ENCODE data around the gene CARS1.

DNA sequence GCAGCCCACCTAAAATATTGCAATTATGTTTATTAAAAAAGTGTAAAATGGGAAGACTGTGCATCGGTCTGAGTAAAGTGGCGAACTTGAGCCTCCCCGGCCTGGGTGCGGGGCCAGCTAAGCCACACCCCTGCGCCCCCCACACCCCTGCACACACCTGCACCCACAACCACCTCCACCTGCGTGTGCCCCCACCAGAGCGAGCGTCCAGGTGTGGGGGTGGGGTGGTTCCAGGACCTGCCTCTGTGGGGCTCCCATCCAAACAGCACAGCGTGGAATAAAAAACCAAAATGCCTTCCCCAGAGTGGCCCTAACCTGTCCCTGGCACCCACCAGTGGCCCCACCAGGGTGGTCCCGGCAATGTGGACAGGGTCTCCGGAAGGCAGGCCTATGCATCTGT lies 30.1 kb upstream of the CARS1 start:
- no peak for TF ChIP-seq POLR2A (conservative IDR thresholded peaks at IDR 0.05)
- TF ChIP-seq ZNF124 (CRISPR knock-in tag; IDR thresholded peaks at IDR 0.05), result no peak
- TF ChIP-seq SIN3A (IDR thresholded peaks at IDR 0.05; ENCODE audit: borderline replicate concordance in 2 of 2, control insufficient read depth in 1 of 2, low read depth in 2 of 2, low read length in 2 of 2), result no peak
- TF ChIP-seq RAD21 (CRISPR knock-in tag; conservative IDR thresholded peaks at IDR 0.05 in 1 of 2, IDR thresholded peaks at IDR 0.05 in 1 of 2), result no peak
- TF ChIP-seq, protein P1, sequence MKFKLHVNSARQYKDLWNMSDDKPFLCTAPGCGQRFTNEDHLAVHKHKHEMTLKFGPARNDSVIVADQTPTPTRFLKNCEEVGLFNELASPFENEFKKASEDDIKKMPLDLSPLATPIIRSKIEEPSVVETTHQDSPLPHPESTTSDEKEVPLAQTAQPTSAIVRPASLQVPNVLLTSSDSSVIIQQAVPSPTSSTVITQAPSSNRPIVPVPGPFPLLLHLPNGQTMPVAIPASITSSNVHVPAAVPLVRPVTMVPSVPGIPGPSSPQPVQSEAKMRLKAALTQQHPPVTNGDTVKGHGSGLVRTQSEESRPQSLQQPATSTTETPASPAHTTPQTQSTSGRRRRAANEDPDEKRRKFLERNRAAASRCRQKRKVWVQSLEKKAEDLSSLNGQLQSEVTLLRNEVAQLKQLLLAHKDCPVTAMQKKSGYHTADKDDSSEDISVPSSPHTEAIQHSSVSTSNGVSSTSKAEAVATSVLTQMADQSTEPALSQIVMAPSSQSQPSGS (CRISPR knock-in tag; IDR thresholded peaks at IDR 0.05), result no peak
- TF ChIP-seq, protein P2, sequence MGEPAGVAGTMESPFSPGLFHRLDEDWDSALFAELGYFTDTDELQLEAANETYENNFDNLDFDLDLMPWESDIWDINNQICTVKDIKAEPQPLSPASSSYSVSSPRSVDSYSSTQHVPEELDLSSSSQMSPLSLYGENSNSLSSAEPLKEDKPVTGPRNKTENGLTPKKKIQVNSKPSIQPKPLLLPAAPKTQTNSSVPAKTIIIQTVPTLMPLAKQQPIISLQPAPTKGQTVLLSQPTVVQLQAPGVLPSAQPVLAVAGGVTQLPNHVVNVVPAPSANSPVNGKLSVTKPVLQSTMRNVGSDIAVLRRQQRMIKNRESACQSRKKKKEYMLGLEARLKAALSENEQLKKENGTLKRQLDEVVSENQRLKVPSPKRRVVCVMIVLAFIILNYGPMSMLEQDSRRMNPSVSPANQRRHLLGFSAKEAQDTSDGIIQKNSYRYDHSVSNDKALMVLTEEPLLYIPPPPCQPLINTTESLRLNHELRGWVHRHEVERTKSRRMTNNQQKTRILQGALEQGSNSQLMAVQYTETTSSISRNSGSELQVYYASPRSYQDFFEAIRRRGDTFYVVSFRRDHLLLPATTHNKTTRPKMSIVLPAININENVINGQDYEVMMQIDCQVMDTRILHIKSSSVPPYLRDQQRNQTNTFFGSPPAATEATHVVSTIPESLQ (CRISPR knock-in tag; IDR thresholded peaks at IDR 0.05), result no peak
- no peak for TF ChIP-seq POLR2AphosphoS2 (IDR thresholded peaks at IDR 0.05; ENCODE audit: low read length)
- TF ChIP-seq TEAD1 (CRISPR knock-in tag; IDR thresholded peaks at IDR 0.05), result no peak
- TF ChIP-seq HDAC8 (tag; IDR thresholded peaks at IDR 0.05), result no peak
- no peak for TF ChIP-seq ZNF274 (IDR thresholded peaks at IDR 0.05; ENCODE audit: borderline replicate concordance, low read depth, low read length)
- TF ChIP-seq PYGO2 (tag; IDR thresholded peaks at IDR 0.05), result no peak
- TF ChIP-seq ZKSCAN1 (IDR thresholded peaks at IDR 0.05; ENCODE audit: low read depth, low read length), result no peak
